ENCODE data around the gene KRTAP5-9.

DNA sequence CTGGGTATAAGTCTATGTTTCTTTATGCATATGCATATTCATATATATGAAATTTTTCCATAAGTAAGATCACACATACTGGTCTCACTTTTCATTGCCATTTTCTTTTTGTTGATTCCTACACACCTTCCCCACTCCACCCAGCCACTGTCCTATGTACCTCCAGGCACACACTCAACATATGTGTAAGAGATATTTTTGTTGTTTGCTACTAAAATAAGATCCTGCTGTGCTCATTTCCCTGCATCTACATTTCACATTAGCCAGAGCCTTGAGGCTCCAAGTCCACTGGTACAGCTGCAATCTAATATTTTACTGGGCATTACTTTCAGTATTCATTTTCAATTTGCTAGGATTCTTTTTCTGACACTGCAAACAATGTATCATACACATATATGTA, 9.0 kb downstream of the KRTAP5-9 start:
- TF ChIP-seq POLR2AphosphoS5 (IDR thresholded peaks at IDR 0.05; ENCODE audit: low read depth, low read length), result no peak
- TF ChIP-seq, protein P1, sequence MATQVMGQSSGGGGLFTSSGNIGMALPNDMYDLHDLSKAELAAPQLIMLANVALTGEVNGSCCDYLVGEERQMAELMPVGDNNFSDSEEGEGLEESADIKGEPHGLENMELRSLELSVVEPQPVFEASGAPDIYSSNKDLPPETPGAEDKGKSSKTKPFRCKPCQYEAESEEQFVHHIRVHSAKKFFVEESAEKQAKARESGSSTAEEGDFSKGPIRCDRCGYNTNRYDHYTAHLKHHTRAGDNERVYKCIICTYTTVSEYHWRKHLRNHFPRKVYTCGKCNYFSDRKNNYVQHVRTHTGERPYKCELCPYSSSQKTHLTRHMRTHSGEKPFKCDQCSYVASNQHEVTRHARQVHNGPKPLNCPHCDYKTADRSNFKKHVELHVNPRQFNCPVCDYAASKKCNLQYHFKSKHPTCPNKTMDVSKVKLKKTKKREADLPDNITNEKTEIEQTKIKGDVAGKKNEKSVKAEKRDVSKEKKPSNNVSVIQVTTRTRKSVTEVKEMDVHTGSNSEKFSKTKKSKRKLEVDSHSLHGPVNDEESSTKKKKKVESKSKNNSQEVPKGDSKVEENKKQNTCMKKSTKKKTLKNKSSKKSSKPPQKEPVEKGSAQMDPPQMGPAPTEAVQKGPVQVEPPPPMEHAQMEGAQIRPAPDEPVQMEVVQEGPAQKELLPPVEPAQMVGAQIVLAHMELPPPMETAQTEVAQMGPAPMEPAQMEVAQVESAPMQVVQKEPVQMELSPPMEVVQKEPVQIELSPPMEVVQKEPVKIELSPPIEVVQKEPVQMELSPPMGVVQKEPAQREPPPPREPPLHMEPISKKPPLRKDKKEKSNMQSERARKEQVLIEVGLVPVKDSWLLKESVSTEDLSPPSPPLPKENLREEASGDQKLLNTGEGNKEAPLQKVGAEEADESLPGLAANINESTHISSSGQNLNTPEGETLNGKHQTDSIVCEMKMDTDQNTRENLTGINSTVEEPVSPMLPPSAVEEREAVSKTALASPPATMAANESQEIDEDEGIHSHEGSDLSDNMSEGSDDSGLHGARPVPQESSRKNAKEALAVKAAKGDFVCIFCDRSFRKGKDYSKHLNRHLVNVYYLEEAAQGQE (IDR thresholded peaks at IDR 0.05; ENCODE audit: insufficient read depth in 1 of 2, low read depth in 2 of 2, low read length in 2 of 2), result no peak
- no peak for TF ChIP-seq TAF1 (IDR thresholded peaks at IDR 0.05; ENCODE audit: borderline replicate concordance, insufficient read depth, low read length)
- no peak for TF ChIP-seq SIN3A (IDR thresholded peaks at IDR 0.05; ENCODE audit: borderline replicate concordance, insufficient read depth, low read length)
- no peak for TF ChIP-seq FOXP2 (optimal IDR thresholded peaks at IDR 0.05; ENCODE audit: borderline replicate concordance, extremely low read depth, extremely low read length, insufficient read depth)

Measured in PFSK-1 (cell line).